Activated T-helper 17 cell treated with anti-CD3 and anti-CD28 coated beads, Interleukin-2, amount 50 U/mL, for 72 hours (primary cell): ENCODE measurements around the gene ZNF644. TPM values are rescaled to one million over a fixed set of nuclear protein-coding genes. Genes with fewer than 3 reads are reported as not detected.

Experiments
- ATAC-seq: fragments of 150-1000 bp; cut with Tn5 transposase; replicated peaks from 2 replicates; pipeline ENCODE4 v1.10.0; 2021; ENCODE audit warnings: mild to moderate bottlenecking, moderate library complexity
- H3K27ac Mint-ChIP-seq: one replicate; pipeline ENCODE4 v1.8.0; 2022; ENCODE audit warnings: mixed read lengths
- H3K27me3 Mint-ChIP-seq: one replicate; pipeline ENCODE4 v1.8.0; 2022; ENCODE audit warnings: mixed read lengths
- H3K36me3 Mint-ChIP-seq: one replicate; pipeline ENCODE4 v1.8.0; 2022; ENCODE audit warnings: low read depth, mild to moderate bottlenecking, mixed read lengths
- H3K4me1 Mint-ChIP-seq: one replicate; pipeline ENCODE4 v1.8.0; 2022; ENCODE audit warnings: mixed read lengths
- H3K4me3 Mint-ChIP-seq: one replicate; pipeline ENCODE4 v1.8.0; 2022; ENCODE audit warnings: mild to moderate bottlenecking, mixed read lengths
- H3K9me3 Mint-ChIP-seq: one replicate; pipeline ENCODE4 v1.8.0; 2022; ENCODE audit warnings: mixed read lengths
- total RNA-seq, 2 donors: library from RNA; stranded (reverse); gene quantifications; one replicate each; pipeline ENCODE4 v1.2.3, GENCODE V29; 2022

Gene ZNF644
- total RNA-seq, 2 donors from 2014 or later = 55.7 to 57.9 TPM

DNA sequence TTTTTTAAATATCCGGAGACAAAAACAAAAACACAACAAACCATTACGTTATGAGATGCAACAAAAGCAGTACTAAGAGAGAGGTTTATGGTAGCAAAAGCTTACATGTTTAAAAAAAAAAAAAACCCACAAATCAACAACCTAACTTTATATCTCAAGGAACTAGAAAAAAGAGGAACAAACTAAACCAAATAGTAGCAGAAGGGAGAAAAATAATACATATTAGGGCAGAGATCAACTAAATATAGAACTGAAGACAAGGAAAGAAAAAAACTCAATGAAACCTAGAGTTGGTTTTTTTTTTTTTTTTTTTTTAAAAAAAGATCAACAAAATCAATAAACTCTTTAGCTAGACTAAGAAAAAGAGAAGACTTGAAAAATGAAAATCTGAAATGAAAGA, 34.9 kb downstream of the ZNF644 start:
- Mint-ChIP-seq H3K4me3 (no peak overlapping the region), H3K4me1 (peaks cover 45% of the 10 kb centered on the region), H3K27ac (no peak overlapping the region), H3K27me3 (no peaks in the 10 kb centered on the region), H3K36me3 (peaks cover 67% of the 10 kb centered on the region), H3K9me3 (peaks cover 15% of the 10 kb centered on the region)
- ATAC-seq = no peak

DNA sequence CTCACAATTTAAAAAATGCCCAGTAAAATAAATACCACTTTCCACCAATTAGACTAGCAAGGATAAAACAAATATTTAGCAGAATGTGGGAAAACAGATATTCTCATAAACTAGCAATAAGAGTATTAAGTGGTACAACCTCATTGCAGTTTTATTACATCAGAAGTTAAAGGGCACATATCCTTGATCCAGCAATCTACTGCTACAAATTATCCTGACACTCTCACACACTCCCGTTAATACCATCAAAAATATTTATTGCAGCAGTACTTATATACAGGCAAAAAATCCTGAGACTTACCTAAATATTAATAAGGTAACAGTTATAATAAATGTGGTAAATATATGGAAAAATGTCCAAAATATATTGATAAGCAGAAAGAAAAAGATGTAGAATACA, 44.3 kb downstream of the ZNF644 start:
- ATAC-seq = no peak
- Mint-ChIP-seq H3K4me3 (no peak overlapping the region), H3K4me1 (peaks cover 27% of the 10 kb centered on the region)

DNA sequence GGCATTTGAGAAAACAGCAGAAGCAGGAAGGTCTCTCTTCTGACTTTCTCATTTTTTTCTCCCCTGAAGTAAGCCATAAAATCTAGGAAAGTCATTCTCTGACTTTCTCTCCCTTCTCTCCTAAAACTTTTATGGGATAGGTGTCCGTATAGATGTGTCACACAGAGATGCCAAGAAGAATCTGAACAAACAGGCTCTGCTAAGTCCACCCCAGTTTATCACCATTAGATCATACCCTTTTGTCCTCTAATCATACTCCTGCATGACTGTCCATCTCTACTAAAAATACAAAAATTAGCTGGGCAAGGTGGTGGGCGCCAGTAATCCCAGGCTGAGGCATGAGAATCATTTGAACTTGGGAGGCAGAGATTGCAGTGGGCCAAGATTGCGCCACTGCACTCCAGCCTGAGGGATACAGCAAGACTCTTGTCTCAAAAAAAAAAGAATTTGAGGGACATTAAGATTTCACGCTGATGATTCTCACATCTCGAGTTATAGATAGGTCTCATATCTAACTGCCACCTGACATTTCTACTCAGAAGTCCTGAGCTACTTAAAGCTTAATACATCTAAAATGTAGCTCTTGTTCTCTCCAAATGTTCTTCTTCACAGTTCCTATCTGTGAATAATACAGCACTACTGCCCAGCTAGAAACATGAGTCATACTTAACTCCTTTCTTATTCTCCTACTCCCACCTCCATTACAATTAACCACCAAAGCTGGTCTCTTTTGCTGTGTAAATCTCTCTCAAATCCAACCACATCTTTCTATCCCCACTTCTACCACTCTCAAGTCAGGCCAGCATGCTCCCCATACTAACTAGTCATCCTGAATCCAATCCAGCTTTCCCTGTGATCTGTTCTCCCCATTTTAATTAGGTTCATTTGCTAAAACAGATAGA, 47.7 kb downstream of the ZNF644 start:
- Mint-ChIP-seq H3K4me3 (no peak overlapping the region), H3K9me3 (no peaks in the 10 kb centered on the region), H3K27ac (peak overlapping the region; percentile 23), H3K4me1 (peaks cover 33% of the 10 kb centered on the region), H3K27me3 (no peaks in the 10 kb centered on the region), H3K36me3 (peaks cover 75% of the 10 kb centered on the region)
- peak; percentile 92 for ATAC-seq

More for the DNA sequence above, 44.3 kb downstream of the ZNF644 start:
- no peak overlapping the region for H3K27ac Mint-ChIP-seq
- H3K36me3 Mint-ChIP-seq = peaks cover 88% of the 10 kb centered on the region
- H3K27me3 Mint-ChIP-seq = no peaks in the 10 kb centered on the region
- no peaks in the 10 kb centered on the region for H3K9me3 Mint-ChIP-seq

GRCh38 chr1:90970208-90970607, 51.6 kb downstream of the ZNF644 start:
- no peak overlapping the region for H3K27ac Mint-ChIP-seq
- peaks cover 39% of the 10 kb centered on the region for H3K4me1 Mint-ChIP-seq
- H3K9me3 Mint-ChIP-seq = no peaks in the 10 kb centered on the region
- no peak for ATAC-seq
- peaks cover 66% of the 10 kb centered on the region for H3K36me3 Mint-ChIP-seq
- H3K27me3 Mint-ChIP-seq = no peaks in the 10 kb centered on the region
- no peak overlapping the region for H3K4me3 Mint-ChIP-seq

GRCh38 chr1:90969241-90969640, 52.6 kb downstream of the ZNF644 start:
- no peak overlapping the region for H3K27ac Mint-ChIP-seq
- peaks cover 30% of the 10 kb centered on the region for H3K4me1 Mint-ChIP-seq
- no peak for ATAC-seq
- no peaks in the 10 kb centered on the region for H3K27me3 Mint-ChIP-seq
- peaks cover 57% of the 10 kb centered on the region for H3K36me3 Mint-ChIP-seq
- H3K4me3 Mint-ChIP-seq = no peak overlapping the region
- no peaks in the 10 kb centered on the region for H3K9me3 Mint-ChIP-seq

DNA sequence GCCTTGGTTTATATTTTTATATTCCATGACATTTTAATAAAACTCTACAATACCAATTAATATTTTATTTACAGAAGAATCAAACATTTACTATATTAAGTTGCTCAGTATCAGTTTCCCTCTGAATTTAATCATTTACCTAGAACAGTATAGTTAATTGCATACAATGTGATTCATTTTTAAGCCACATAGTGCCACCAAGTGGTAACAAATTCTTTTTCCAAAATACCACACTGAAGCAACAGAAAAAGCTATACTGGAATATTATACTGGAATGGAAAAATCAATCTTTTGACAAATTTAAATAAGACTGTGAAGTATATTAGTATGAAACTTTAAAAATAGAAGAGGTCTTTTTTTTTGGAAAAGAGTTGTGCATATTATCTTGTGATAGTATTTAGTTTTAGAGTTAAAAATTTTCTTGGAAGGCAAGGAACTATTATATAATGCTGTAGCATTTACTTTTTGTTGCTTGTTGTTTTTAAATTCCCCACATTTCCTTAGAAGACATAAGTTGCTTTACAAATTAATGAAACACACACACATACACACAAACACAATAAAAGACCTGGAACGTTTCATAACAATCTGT, 57.3 kb downstream of the ZNF644 start:
- Mint-ChIP-seq H3K4me3 (no peak overlapping the region), H3K9me3 (no peaks in the 10 kb centered on the region), H3K36me3 (peaks cover 35% of the 10 kb centered on the region), H3K4me1 (peaks cover 44% of the 10 kb centered on the region), H3K27me3 (no peaks in the 10 kb centered on the region), H3K27ac (no peak overlapping the region)
- ATAC-seq = no peak

DNA sequence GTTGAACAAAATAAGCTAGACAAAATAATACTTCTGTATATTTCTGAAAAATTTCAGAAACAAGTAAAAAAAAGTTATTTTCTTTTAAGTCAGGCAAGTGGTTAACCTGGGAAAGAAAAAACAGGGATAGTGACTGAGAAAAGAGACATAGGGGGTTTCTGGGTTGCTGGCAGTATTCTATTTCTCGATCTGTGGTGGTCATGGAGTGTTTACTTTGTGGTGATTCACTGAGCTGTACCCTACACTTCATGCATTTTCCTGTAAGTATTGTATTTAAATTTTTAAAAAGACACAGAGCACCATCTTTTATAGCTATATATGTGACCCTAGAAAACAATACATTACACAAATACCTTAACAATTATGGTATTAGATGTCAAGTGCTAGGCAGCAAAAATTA, 58.2 kb downstream of the ZNF644 start:
- no peaks in the 10 kb centered on the region for H3K9me3 Mint-ChIP-seq
- no peak for ATAC-seq
- peaks cover 40% of the 10 kb centered on the region for H3K36me3 Mint-ChIP-seq
- H3K4me3 Mint-ChIP-seq = no peak overlapping the region
- H3K27me3 Mint-ChIP-seq = no peaks in the 10 kb centered on the region
- H3K27ac Mint-ChIP-seq = no peak overlapping the region
- H3K4me1 Mint-ChIP-seq = peaks cover 43% of the 10 kb centered on the region

- no peaks in the 10 kb centered on the region for H3K27me3 Mint-ChIP-seq
- H3K27ac Mint-ChIP-seq = no peak overlapping the region
- ATAC-seq = no peak
- H3K36me3 Mint-ChIP-seq = peaks cover 44% of the 10 kb centered on the region
- H3K4me3 Mint-ChIP-seq = no peak overlapping the region
- H3K9me3 Mint-ChIP-seq = no peaks in the 10 kb centered on the region
- H3K4me1 Mint-ChIP-seq = peaks cover 46% of the 10 kb centered on the region
Observed at GRCh38 chr1:90963236-90963635, 58.6 kb downstream of the ZNF644 start.

- Mint-ChIP-seq H3K27me3 (no peaks in the 10 kb centered on the region), H3K4me1 (peaks cover 58% of the 10 kb centered on the region), H3K9me3 (no peaks in the 10 kb centered on the region), H3K4me3 (no peak overlapping the region), H3K36me3 (peaks cover 57% of the 10 kb centered on the region), H3K27ac (no peak overlapping the region)
- ATAC-seq = peak; percentile 40
Observed at GRCh38 chr1:90959352-90960206, 62.3 kb downstream of the ZNF644 start.

- peaks cover 54% of the 10 kb centered on the region for H3K4me1 Mint-ChIP-seq
- no peaks in the 10 kb centered on the region for H3K9me3 Mint-ChIP-seq
- no peak overlapping the region for H3K4me3 Mint-ChIP-seq
- no peak for ATAC-seq
- peak overlapping the region; percentile 31 for H3K27ac Mint-ChIP-seq
- H3K36me3 Mint-ChIP-seq = peaks cover 64% of the 10 kb centered on the region
- no peaks in the 10 kb centered on the region for H3K27me3 Mint-ChIP-seq
Observed at GRCh38 chr1:90957497-90957896, 64.3 kb downstream of the ZNF644 start.

- ATAC-seq = no peak
- Mint-ChIP-seq H3K4me1 (peaks cover 61% of the 10 kb centered on the region), H3K27ac (no peak overlapping the region), H3K4me3 (no peak overlapping the region), H3K36me3 (peaks cover 66% of the 10 kb centered on the region), H3K27me3 (no peaks in the 10 kb centered on the region), H3K9me3 (no peaks in the 10 kb centered on the region)
Observed at GRCh38 chr1:90955769-90956168, 66.1 kb downstream of the ZNF644 start.

- no peaks in the 10 kb centered on the region for H3K27me3 Mint-ChIP-seq
- H3K4me1 Mint-ChIP-seq = peaks cover 40% of the 10 kb centered on the region
- H3K9me3 Mint-ChIP-seq = no peaks in the 10 kb centered on the region
- H3K27ac Mint-ChIP-seq = no peak overlapping the region
- H3K36me3 Mint-ChIP-seq = peaks cover 49% of the 10 kb centered on the region
- no peak for ATAC-seq
- no peak overlapping the region for H3K4me3 Mint-ChIP-seq
Observed at GRCh38 chr1:90952906-90953305, 68.9 kb downstream of the ZNF644 start.

DNA sequence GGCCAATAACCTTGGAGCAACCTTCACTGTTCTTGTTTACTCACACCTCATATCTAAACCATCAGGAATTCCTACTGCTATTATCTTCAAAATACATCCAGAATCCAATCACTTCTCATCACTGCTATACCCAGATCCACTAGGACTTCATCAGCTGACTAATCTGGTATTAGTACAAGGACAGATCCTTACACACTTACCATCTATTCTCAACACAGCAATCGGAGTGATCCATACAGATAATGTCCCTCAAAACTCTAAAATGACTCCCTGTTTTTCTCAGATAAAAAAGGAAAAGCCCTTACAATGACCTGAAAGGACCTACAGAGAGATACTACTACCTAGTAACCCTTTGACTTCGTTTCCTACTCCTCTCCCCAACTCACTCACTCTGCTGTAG, 70.8 kb downstream of the ZNF644 start:
- H3K27ac Mint-ChIP-seq = no peak overlapping the region
- H3K4me1 Mint-ChIP-seq = peaks cover 30% of the 10 kb centered on the region
- no peak for ATAC-seq
- H3K36me3 Mint-ChIP-seq = peaks cover 33% of the 10 kb centered on the region
- no peaks in the 10 kb centered on the region for H3K9me3 Mint-ChIP-seq
- no peaks in the 10 kb centered on the region for H3K27me3 Mint-ChIP-seq
- H3K4me3 Mint-ChIP-seq = no peak overlapping the region

GRCh38 chr1:90948301-90948700, 73.5 kb downstream of the ZNF644 start:
- Mint-ChIP-seq H3K4me1 (peaks cover 16% of the 10 kb centered on the region), H3K36me3 (peaks cover 14% of the 10 kb centered on the region), H3K27ac (no peak overlapping the region), H3K9me3 (no peaks in the 10 kb centered on the region), H3K4me3 (no peak overlapping the region), H3K27me3 (no peaks in the 10 kb centered on the region)
- no peak for ATAC-seq
